ENCODE measurements around the gene C18orf32. TPM values are rescaled to one million over a fixed set of nuclear protein-coding genes. Genes with fewer than 3 reads are reported as not detected.
A peak's percentile ranks its signal among the peaks of the same experiment; 100 is the strongest.

C18orf32 gene
- total and polyA plus RNA-seq, 2 donors (not counting 1 experiment from before 2014, with no cell fraction given): 11.9 to 39.1 TPM

DNA sequence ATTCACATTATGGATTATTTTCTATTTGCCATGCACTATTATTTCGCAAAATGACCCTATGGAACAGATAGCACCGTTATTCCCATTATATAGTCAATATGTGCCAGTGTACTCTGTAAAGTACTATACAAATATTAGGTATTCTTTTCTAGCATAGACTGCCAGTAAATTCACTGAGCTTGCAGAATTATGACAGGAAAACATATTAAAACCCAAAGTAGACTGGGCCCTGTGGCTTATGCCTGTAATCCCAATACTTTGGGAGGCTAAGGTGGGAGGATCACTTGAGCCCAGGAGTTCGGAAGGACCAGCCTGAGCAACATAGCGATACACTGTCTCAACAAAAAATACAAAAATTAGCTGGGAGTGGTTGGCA lies 25.4 kb downstream of the C18orf32 start:
- Histone ChIP-seq H3K9ac (ENCODE audit: insufficient read depth, low read length) (no peak overlapping the region), H3K27ac (ENCODE audit: insufficient read depth, low read length) (no peak overlapping the region), H3K36me3 (ENCODE audit: control insufficient read depth, insufficient read depth, low read length) (no peaks in the 10 kb centered on the region), H2AFZ (ENCODE audit: low read length) (no peak overlapping the region), H3K4me2 (ENCODE audit: extremely low read depth, insufficient read depth, low read length) (no peak overlapping the region), H3K79me2 (ENCODE audit: control insufficient read depth, insufficient read depth, low read length) (peaks cover 12% of the 10 kb centered on the region), H3K4me1 (ENCODE audit: control insufficient read depth, extremely low read depth, insufficient read depth, low read length) (peaks cover 7% of the 10 kb centered on the region), H3K27me3 (ENCODE audit: control insufficient read depth, insufficient read depth, low read length) (no peaks in the 10 kb centered on the region), H3K9me3 (ENCODE audit: control insufficient read depth, insufficient read depth, low read depth, low read length) (no peaks in the 10 kb centered on the region), H4K20me1 (ENCODE audit: control insufficient read depth, extremely low read depth, insufficient read depth, low read length) (no peaks in the 10 kb centered on the region), H3K4me3 (replicated peaks in 1 of 4; ENCODE audit: control extremely low read depth in 1 of 4, insufficient read depth in 1 of 4, low read depth in 3 of 4, low read length in 4 of 4) (no peak overlapping the region)
- DNase-seq (ENCODE audit: low read depth in 2 of 2): no peak
- TF ChIP-seq, protein P1, sequence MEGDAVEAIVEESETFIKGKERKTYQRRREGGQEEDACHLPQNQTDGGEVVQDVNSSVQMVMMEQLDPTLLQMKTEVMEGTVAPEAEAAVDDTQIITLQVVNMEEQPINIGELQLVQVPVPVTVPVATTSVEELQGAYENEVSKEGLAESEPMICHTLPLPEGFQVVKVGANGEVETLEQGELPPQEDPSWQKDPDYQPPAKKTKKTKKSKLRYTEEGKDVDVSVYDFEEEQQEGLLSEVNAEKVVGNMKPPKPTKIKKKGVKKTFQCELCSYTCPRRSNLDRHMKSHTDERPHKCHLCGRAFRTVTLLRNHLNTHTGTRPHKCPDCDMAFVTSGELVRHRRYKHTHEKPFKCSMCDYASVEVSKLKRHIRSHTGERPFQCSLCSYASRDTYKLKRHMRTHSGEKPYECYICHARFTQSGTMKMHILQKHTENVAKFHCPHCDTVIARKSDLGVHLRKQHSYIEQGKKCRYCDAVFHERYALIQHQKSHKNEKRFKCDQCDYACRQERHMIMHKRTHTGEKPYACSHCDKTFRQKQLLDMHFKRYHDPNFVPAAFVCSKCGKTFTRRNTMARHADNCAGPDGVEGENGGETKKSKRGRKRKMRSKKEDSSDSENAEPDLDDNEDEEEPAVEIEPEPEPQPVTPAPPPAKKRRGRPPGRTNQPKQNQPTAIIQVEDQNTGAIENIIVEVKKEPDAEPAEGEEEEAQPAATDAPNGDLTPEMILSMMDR (conservative IDR thresholded peaks at IDR 0.05 in 1 of 2, IDR thresholded peaks at IDR 0.05 in 1 of 2; ENCODE audit: low read depth in 1 of 2, low read length in 2 of 2): no peak
- no peak for TF ChIP-seq EZH2 (IDR thresholded peaks at IDR 0.05; ENCODE audit: low read length, missing control alignments)

DNA sequence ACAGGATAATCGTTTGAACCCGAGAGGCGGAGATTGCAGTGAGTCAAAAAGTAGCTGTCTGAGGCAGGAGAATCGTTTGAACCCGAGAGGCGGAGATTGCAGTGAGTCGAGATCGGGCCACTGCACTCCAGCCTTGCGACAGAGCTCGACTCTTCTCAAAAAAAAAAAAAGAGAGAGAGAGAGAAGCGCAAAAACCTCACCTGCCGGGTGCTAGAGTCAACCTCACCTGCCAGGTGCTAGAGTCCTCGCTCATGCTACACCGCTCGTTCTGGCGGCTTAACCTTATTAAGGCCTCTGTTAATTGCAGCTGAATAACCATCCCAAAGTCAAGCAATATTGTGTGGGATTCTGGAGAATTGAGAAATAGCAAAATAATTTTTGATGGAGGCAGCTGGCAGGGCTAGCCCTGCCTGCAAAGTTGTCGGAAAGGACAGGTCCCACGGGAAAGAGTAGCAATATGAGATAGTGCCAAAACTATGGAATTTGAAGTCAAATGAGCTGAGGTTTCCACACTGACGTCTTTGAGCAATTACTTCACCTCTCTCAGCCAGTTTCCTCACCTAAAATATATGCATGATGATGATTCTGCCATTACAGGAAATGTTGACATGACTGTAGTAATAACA lies 25.9 kb downstream of the C18orf32 start:
- peaks cover 12% of the 10 kb centered on the region for H3K79me2 ChIP-seq (ENCODE audit: control insufficient read depth, insufficient read depth, low read length)
- no peaks in the 10 kb centered on the region for H3K9me3 ChIP-seq (ENCODE audit: control insufficient read depth, insufficient read depth, low read depth, low read length)
- TF ChIP-seq EZH2 (IDR thresholded peaks at IDR 0.05; ENCODE audit: low read length, missing control alignments): no peak
- TF ChIP-seq, protein P1 (conservative IDR thresholded peaks at IDR 0.05 in 1 of 2, IDR thresholded peaks at IDR 0.05 in 1 of 2; ENCODE audit: low read depth in 1 of 2, low read length in 2 of 2): no peak
- H3K27me3 ChIP-seq (ENCODE audit: control insufficient read depth, insufficient read depth, low read length): no peaks in the 10 kb centered on the region
- H3K4me1 ChIP-seq (ENCODE audit: control insufficient read depth, extremely low read depth, insufficient read depth, low read length): peaks cover 7% of the 10 kb centered on the region
- H3K4me3 ChIP-seq (replicated peaks in 1 of 4; ENCODE audit: control extremely low read depth in 1 of 4, insufficient read depth in 1 of 4, low read depth in 3 of 4, low read length in 4 of 4): peak overlapping the region; percentile 77 to 91 (median 88)
- H4K20me1 ChIP-seq (ENCODE audit: control insufficient read depth, extremely low read depth, insufficient read depth, low read length): no peaks in the 10 kb centered on the region
- H3K9ac ChIP-seq (ENCODE audit: insufficient read depth, low read length): peak overlapping the region; percentile 91
- H3K4me2 ChIP-seq (ENCODE audit: extremely low read depth, insufficient read depth, low read length): peak overlapping the region; percentile 13
- peak overlapping the region; percentile 6 for H2AFZ ChIP-seq (ENCODE audit: low read length)
- peak overlapping the region; percentile 76 for H3K27ac ChIP-seq (ENCODE audit: insufficient read depth, low read length)
- DNase-seq (ENCODE audit: low read depth in 2 of 2): peak in 1 of 2 donors; percentile 13
- H3K36me3 ChIP-seq (ENCODE audit: control insufficient read depth, insufficient read depth, low read length): no peaks in the 10 kb centered on the region

- H3K27ac ChIP-seq (ENCODE audit: insufficient read depth, low read length): peak overlapping the region; percentile 76
- H3K9me3 ChIP-seq (ENCODE audit: control insufficient read depth, insufficient read depth, low read depth, low read length): no peaks in the 10 kb centered on the region
- no peaks in the 10 kb centered on the region for H4K20me1 ChIP-seq (ENCODE audit: control insufficient read depth, extremely low read depth, insufficient read depth, low read length)
- H3K4me1 ChIP-seq (ENCODE audit: control insufficient read depth, extremely low read depth, insufficient read depth, low read length): peaks cover 7% of the 10 kb centered on the region
- no peak for TF ChIP-seq EZH2 (IDR thresholded peaks at IDR 0.05; ENCODE audit: low read length, missing control alignments)
- TF ChIP-seq, protein P1 (conservative IDR thresholded peaks at IDR 0.05 in 1 of 2, IDR thresholded peaks at IDR 0.05 in 1 of 2; ENCODE audit: low read depth in 1 of 2, low read length in 2 of 2): no peak
- peak overlapping the region; percentile 91 for H3K9ac ChIP-seq (ENCODE audit: insufficient read depth, low read length)
- peak overlapping the region; percentile 92 for H3K4me2 ChIP-seq (ENCODE audit: extremely low read depth, insufficient read depth, low read length)
- DNase-seq (ENCODE audit: low read depth in 2 of 2): peak in 1 of 2 donors; percentile 34
- H3K79me2 ChIP-seq (ENCODE audit: control insufficient read depth, insufficient read depth, low read length): peaks cover 12% of the 10 kb centered on the region
- peak overlapping the region; percentile 87 for H2AFZ ChIP-seq (ENCODE audit: low read length)
- no peaks in the 10 kb centered on the region for H3K36me3 ChIP-seq (ENCODE audit: control insufficient read depth, insufficient read depth, low read length)
- H3K27me3 ChIP-seq (ENCODE audit: control insufficient read depth, insufficient read depth, low read length): no peaks in the 10 kb centered on the region
- H3K4me3 ChIP-seq (replicated peaks in 1 of 4; ENCODE audit: control extremely low read depth in 1 of 4, insufficient read depth in 1 of 4, low read depth in 3 of 4, low read length in 4 of 4): peak overlapping the region; percentile 77 to 91 (median 88)
These were observed 27.4 kb downstream of the C18orf32 start for GRCh38 chr18:49459404-49460171.
